BLaER1 treated with 17β-estradiol and CSF1 and Interleukin-3, amounts not matched to agents 10 nM and 100 nM (cell line): ENCODE results near the gene CRYL1.

Experiments used
- H3K27ac ChIP-seq, 11 experiments: shearing (Covaris generic); formaldehyde crosslinking; 2 replicates each; pipeline ENCODE4 v1.8.1; 2022
- H3K27me3 ChIP-seq, 11 experiments: shearing (Covaris generic); formaldehyde crosslinking; 2 replicates each; pipeline ENCODE4 v1.8.1; 2022
- H3K36me3 ChIP-seq, 11 experiments: shearing (Covaris generic); formaldehyde crosslinking; 2 replicates each; pipeline ENCODE4 v1.8.1; 2022
- H3K4me1 ChIP-seq, 10 experiments: shearing (Covaris generic); formaldehyde crosslinking; 2 replicates each; pipeline ENCODE4 v1.8.1; 2022
- H3K4me2 ChIP-seq, 11 experiments: shearing (Covaris generic); formaldehyde crosslinking; 2 replicates each; pipeline ENCODE4 v1.8.1; 2022
- H3K4me3 ChIP-seq, 10 experiments: shearing (Covaris generic); formaldehyde crosslinking; 2 replicates each; pipeline ENCODE4 v1.8.1; 2022
- H3K9ac ChIP-seq, 11 experiments: shearing (Covaris generic); formaldehyde crosslinking; 2 replicates each; pipeline ENCODE4 v1.8.1; 2022
- H3K9me3 ChIP-seq, 11 experiments: shearing (Covaris generic); formaldehyde crosslinking; replicated peaks in 1 of 11; 2 replicates each; pipeline ENCODE4 v1.8.1; 2022
- H4K20me1 ChIP-seq, 11 experiments: shearing (Covaris generic); formaldehyde crosslinking; 2 replicates each; pipeline ENCODE4 v1.8.1; 2022
- Cebpa-rat ChIP-seq, 11 experiments: shearing (Covaris generic); IDR thresholded peaks; 2 replicates each; pipeline ENCODE4 v1.8.1; 2022

Gene CRYL1

DNA sequence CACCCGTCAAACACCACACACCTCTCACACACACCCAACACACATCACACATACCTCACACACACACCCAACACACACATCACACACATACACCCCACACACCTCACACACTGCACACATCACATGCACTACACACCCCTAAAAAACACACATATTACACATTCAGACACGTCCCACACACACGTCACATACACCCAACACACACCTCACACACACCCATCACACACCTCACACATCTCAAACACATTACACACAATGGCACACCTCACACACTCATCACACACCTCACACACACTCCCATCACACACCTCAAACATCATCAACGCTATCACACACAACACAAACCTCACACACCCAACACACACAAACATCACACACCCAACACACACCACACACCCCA, 133.1 kb downstream of the CRYL1 start:
- H3K4me1 ChIP-seq, result peaks cover 9 to 11% (median 10%) of the 10 kb centered on the region in 10 experiments; a peak in 18 of 20 replicates
- peaks cover 30 to 53% (median 37%) of the 10 kb centered on the region in 11 experiments; a peak in 21 of 22 replicates for H3K9me3 ChIP-seq
- H3K4me3 ChIP-seq, result no peak overlapping the region
- H3K27me3 ChIP-seq, result no peaks in the 10 kb centered on the region
- H3K27ac ChIP-seq, result no peak overlapping the region
- no peak overlapping the region for H3K9ac ChIP-seq
- H4K20me1 ChIP-seq, result no peaks in the 10 kb centered on the region
- no peak overlapping the region for H3K4me2 ChIP-seq
- TF ChIP-seq Cebpa-rat (IDR thresholded peaks at IDR 0.05), result no peak
- H3K36me3 ChIP-seq, result no peaks in the 10 kb centered on the region

DNA sequence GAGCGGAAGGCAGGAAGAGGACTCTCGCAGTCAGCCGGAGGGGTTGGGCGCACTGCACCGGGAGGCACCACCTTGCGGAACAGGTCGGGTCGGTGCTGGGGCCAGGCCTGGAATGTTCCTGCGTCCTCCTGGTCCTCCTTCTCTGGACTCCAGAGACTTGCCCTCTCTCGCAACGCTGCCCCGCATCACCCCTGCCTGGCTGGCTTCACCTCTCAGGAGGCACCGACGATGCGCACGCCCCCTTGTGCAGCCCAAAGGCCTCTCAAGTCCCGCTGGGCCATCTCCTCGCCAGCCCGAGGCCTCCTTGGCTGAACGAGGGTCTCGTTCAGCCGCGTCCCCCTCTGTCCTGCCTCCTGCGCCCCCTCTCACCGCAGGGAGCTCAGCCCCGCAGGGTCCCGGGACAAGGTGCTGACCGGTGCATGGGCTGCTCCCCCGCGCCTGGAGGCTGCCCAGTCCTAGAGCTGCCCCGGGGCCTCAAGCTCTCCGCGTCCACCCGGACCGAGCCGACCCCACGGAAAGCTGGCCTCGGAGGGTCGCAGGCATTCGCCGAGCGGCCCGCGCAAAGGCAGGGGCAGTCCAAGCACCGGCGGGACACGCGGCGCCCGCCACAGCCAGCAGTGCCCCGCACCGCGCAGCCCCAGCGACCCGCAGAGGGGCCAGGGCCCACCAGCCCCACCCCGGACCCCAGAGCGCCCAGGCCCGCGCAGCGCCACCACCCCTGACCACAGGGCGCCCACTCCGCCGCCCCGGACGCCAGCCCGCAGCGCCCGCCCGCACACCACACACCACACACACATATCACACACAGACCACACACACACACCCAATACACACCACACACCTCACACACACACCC, 133.8 kb downstream of the CRYL1 start:
- no peak overlapping the region for H3K9ac ChIP-seq
- no peak overlapping the region for H3K4me3 ChIP-seq
- TF ChIP-seq Cebpa-rat (IDR thresholded peaks at IDR 0.05), result no peak
- no peak overlapping the region for H3K4me2 ChIP-seq
- no peaks in the 10 kb centered on the region for H4K20me1 ChIP-seq
- H3K27me3 ChIP-seq, result no peaks in the 10 kb centered on the region
- peaks cover 9 to 14% (median 13%) of the 10 kb centered on the region in 10 experiments; a peak in 18 of 20 replicates for H3K4me1 ChIP-seq
- H3K36me3 ChIP-seq, result no peaks in the 10 kb centered on the region
- no peak overlapping the region for H3K27ac ChIP-seq
- H3K9me3 ChIP-seq, result peaks cover 30 to 53% (median 38%) of the 10 kb centered on the region in 11 experiments; a peak in 21 of 22 replicates

DNA sequence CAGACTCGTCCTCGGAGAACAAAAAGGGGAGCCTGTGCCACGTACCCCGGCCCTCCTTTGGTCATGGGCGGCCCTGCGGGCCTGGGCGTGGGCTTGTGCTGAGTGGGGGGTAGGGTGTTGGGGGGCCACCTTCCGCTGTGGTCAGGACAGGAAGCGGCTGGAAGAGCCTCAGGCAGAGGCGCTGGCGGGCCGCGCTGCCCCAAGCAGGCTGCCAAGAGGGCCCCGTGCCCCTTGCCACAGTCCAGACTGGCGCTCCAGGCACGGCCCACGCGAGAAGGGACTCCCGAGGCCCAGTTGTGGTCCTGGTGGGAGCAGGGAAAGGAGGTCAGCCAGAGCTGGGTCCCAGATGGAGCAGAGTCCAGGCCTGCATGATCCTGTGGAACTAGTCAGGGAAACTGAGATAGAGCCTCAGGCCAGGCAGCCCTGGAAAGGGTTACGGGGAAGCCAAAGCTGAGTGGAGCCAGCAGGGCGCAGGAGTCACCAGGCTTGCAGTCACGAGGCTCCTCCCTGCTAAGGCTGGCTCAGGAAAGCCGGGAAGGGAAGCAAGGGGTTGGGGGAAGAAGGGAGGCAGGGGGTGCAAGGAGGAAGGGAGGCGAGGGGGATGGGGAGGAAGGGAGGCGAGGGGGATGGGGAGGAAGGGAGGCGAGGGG, 135.0 kb downstream of the CRYL1 start:
- TF ChIP-seq Cebpa-rat (IDR thresholded peaks at IDR 0.05), result no peak

DNA sequence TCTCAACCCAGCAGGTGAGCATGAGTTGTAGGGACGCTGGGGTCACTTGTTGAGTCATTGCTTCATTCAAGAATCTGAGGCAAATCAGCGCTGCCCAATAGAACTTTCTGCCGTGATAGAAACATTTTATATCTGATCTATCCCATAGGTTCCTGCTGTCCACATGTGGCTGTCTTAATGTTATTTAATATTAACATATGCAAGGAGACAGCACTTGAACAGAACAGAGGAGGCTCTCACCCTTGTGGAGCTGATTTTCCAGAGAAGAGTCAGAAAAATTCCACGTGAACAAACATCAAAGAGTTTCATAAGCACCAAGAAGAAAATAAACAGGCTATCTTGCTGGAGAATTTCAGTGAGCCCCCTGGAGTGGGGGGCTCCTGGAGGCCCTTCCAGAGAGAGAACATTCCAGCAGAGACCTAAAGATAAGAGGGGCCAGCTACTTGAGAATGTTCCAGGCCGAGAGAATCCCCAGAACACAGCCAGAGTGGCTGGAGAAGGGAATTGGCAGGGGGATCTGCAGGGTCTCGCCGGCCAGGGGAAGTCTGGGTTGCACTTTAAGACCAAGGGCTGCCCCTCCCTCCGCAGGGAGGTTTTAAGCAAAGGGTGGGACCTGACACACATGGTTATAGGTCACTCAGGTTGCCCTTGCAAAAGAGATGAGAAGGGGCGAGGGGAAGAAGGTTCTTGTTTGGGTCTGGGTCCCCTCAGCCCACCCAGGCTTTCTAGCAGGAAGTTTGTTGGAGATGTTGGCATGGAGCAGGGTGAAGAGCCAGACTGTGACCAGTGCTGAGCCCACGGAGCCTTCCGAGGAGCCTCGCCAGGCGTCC, 135.7 kb downstream of the CRYL1 start:
- Histone ChIP-seq H3K4me3 (no peak overlapping the region), H3K36me3 (no peaks in the 10 kb centered on the region), H3K9me3 (peaks cover 30 to 53% (median 39%) of the 10 kb centered on the region in 11 experiments; a peak in 21 of 22 replicates), H3K27ac (no peak overlapping the region), H3K4me2 (no peak overlapping the region), H3K4me1 (peaks cover 9 to 14% (median 13%) of the 10 kb centered on the region in 10 experiments; a peak in 18 of 20 replicates), H3K9ac (no peak overlapping the region), H3K27me3 (no peaks in the 10 kb centered on the region; a peak in 1 of 22 replicates), H4K20me1 (no peaks in the 10 kb centered on the region)
- no peak for TF ChIP-seq Cebpa-rat (IDR thresholded peaks at IDR 0.05)

More for the DNA sequence above, 135.0 kb downstream of the CRYL1 start:
- Histone ChIP-seq H3K4me3 (no peak overlapping the region), H3K36me3 (no peaks in the 10 kb centered on the region), H4K20me1 (no peaks in the 10 kb centered on the region), H3K4me1 (peaks cover 9 to 14% (median 13%) of the 10 kb centered on the region in 10 experiments; a peak in 18 of 20 replicates), H3K4me2 (no peak overlapping the region), H3K9ac (no peak overlapping the region), H3K27ac (no peak overlapping the region), H3K27me3 (no peaks in the 10 kb centered on the region; a peak in 1 of 22 replicates), H3K9me3 (peaks cover 30 to 57% (median 42%) of the 10 kb centered on the region in 11 experiments; a peak in 21 of 22 replicates)

DNA sequence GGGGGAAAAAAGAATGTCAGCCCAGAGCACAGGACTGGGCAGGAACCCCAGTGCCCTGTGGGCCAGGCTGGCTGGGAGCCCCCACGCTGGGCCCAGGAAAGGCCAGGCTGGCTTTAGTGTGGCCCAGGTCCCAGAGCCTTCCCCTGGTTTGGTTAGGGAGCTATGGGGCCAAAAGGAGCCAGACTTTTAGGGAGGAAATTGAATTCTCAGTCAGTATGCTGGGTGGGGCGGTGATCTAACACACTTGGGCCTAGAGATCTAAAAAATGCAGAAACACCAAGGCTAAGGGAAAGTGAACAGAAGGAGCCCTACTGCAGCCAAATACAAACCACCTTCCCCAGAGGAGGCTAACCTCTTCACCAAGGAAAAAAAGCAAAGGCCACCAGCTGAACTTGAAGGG, 137.5 kb downstream of the CRYL1 start:
- H3K27ac ChIP-seq, result peak overlapping the region in 10 of 11 experiments; percentile 1 to 58 (median 37); a peak in 12 of 22 replicates
- H3K27me3 ChIP-seq, result no peaks in the 10 kb centered on the region; a peak in 1 of 22 replicates
- H3K4me1 ChIP-seq, result peaks cover 9 to 14% (median 13%) of the 10 kb centered on the region in 10 experiments; a peak in 18 of 20 replicates
- H3K9ac ChIP-seq, result peak overlapping the region in 3 of 11 experiments; percentile 6 to 35 (median 18); a peak in 2 of 22 replicates
- H3K4me2 ChIP-seq, result peak overlapping the region in 10 of 11 experiments; percentile 34 to 62 (median 58); a peak in 18 of 22 replicates
- H3K9me3 ChIP-seq, result peaks cover 17 to 37% (median 25%) of the 10 kb centered on the region in 11 experiments; a peak in 21 of 22 replicates
- no peak for TF ChIP-seq Cebpa-rat (IDR thresholded peaks at IDR 0.05)
- H4K20me1 ChIP-seq, result no peaks in the 10 kb centered on the region
- H3K4me3 ChIP-seq, result no peak overlapping the region
- no peaks in the 10 kb centered on the region for H3K36me3 ChIP-seq

DNA sequence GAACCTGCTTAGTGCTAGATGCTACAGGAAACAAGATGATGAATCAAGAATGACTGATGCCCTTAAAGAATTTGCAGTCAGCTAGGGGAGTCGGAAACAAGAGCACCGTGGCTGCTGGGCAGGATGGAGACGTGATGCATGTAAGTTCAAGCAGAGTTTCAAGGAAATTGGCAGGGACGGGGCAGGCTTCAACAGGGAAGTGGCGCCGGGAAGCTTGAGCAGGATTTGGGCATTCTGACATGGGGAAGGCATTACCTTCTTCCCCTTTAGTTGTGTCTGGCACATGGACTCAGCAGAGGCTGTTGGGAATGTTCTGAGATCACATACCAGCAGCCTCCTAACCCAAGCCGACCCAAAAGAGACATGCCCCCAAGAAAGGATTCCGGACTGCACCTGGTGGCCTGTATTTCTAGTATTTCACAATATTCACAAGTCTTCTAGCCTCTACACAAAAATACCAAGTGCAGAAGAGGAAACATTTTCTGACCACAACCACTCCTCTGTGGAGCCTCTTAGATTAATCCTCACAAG, 138.2 kb downstream of the CRYL1 start:
- peak overlapping the region in 10 of 11 experiments; percentile 34 to 62 (median 58); a peak in 17 of 22 replicates for H3K4me2 ChIP-seq
- H4K20me1 ChIP-seq, result no peaks in the 10 kb centered on the region
- H3K36me3 ChIP-seq, result no peaks in the 10 kb centered on the region
- peak in 1 of 11 experiments; percentile 47; a peak in 1 of 22 replicates for TF ChIP-seq Cebpa-rat (IDR thresholded peaks at IDR 0.05)
- peak overlapping the region in 3 of 11 experiments; percentile 1 to 58 (median 34); a peak in 2 of 22 replicates for H3K27ac ChIP-seq
- no peak overlapping the region for H3K4me3 ChIP-seq
- peaks cover 10 to 30% (median 19%) of the 10 kb centered on the region in 11 experiments; a peak in 20 of 22 replicates for H3K9me3 ChIP-seq
- H3K9ac ChIP-seq, result no peak overlapping the region; a peak in 1 of 22 replicates
- H3K4me1 ChIP-seq, result peaks cover 9 to 14% (median 13%) of the 10 kb centered on the region in 10 experiments; a peak in 18 of 20 replicates
- no peaks in the 10 kb centered on the region; a peak in 1 of 22 replicates for H3K27me3 ChIP-seq

DNA sequence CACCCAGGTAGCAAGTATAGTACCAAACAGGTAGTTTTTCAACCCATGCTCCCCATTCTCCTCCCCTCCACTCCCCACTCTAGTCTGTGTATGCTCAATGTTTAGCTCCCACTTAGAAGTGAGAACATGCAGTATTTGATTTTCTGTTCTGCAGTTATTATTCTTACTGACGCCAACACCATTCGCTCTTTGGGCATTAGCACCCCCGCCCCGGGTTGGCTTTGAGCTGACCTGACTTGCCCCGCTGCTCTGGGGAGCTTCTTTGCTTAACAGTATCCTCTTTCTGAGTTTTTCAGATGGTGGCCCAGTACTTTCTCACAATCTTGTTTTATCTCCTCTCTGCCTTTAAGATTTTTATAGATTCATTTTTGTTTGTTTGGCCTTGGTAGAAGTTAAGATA, 138.7 kb downstream of the CRYL1 start:
- H4K20me1 ChIP-seq, result no peaks in the 10 kb centered on the region
- no peak for TF ChIP-seq Cebpa-rat (IDR thresholded peaks at IDR 0.05)
- H3K4me2 ChIP-seq, result no peak overlapping the region
- H3K4me1 ChIP-seq, result peaks cover 9 to 14% (median 13%) of the 10 kb centered on the region in 10 experiments; a peak in 18 of 20 replicates
- H3K9ac ChIP-seq, result no peak overlapping the region
- H3K4me3 ChIP-seq, result no peak overlapping the region
- H3K9me3 ChIP-seq, result peaks cover 5 to 25% (median 14%) of the 10 kb centered on the region in 11 experiments; a peak in 20 of 22 replicates
- no peaks in the 10 kb centered on the region; a peak in 1 of 22 replicates for H3K27me3 ChIP-seq
- no peaks in the 10 kb centered on the region for H3K36me3 ChIP-seq
- H3K27ac ChIP-seq, result no peak overlapping the region

DNA sequence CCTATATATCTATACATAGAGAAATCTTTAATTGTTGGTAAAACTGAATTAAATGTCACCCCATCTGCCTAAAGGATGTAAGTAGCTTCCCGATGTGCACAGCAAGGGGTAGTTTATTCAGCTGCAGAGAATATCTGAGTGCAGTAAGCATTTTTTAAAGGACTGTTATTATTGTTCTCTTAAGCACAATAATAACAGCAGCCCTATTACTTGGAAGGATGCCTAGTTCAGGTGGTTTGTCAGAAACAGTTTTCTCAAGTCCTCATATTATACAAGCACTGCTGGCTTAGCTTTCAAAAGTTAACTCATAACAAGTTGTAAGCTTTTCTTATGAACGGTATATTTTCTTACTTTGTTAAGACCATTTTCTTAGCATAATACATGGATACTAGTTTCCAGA, 142.6 kb downstream of the CRYL1 start:
- TF ChIP-seq Cebpa-rat (IDR thresholded peaks at IDR 0.05), result no peak
- Histone ChIP-seq H3K9me3 (peaks cover 0 to 11% (median 3%) of the 10 kb centered on the region in 11 experiments; a peak in 6 of 22 replicates), H3K27me3 (no peaks in the 10 kb centered on the region; a peak in 1 of 22 replicates), H4K20me1 (no peaks in the 10 kb centered on the region), H3K4me2 (no peak overlapping the region), H3K36me3 (no peaks in the 10 kb centered on the region), H3K9ac (no peak overlapping the region), H3K4me3 (no peak overlapping the region), H3K27ac (no peak overlapping the region), H3K4me1 (peaks cover 4 to 9% (median 8%) of the 10 kb centered on the region in 10 experiments; a peak in 18 of 20 replicates)
